Muscle layer of duodenum (tissue), 2 donors: ENCODE results near the gene LCN10.

Experiments
- H3K27ac ChIP-seq: one replicate; pipeline ENCODE4 v1.7.0; 2013; ENCODE audit warnings: mild to moderate bottlenecking, low read length
- H3K27me3 ChIP-seq: one replicate; pipeline ENCODE4 v1.7.0; 2013; ENCODE audit warnings: low read depth, mild to moderate bottlenecking, control low read depth, low read length
- H3K36me3 ChIP-seq, 2 donors: one replicate each; pipeline ENCODE4 v1.7.0; 2013; ENCODE audit warnings: low read length in 2 of 2, control low read depth in 1 of 2, mild to moderate bottlenecking in 1 of 2; ENCODE audit not compliant: insufficient read depth in 2 of 2, control insufficient read depth in 1 of 2
- H3K4me1 ChIP-seq, 2 donors: one replicate each; pipeline ENCODE4 v1.7.0; 2013; ENCODE audit warnings: low read length in 2 of 2, mild to moderate bottlenecking in 2 of 2, control low read depth in 1 of 2, moderate library complexity in 1 of 2; ENCODE audit not compliant: insufficient read depth in 2 of 2, control insufficient read depth in 1 of 2
- H3K4me3 ChIP-seq, 2 donors: one replicate each; pipeline ENCODE4 v1.7.0; 2013; ENCODE audit warnings: low read length in 2 of 2, low read depth in 1 of 2, mild to moderate bottlenecking in 1 of 2
- H3K9me3 ChIP-seq, 2 donors: one replicate each; pipeline ENCODE4 v1.7.0; 2013; ENCODE audit warnings: low read length in 2 of 2, control low read depth in 1 of 2, mild to moderate bottlenecking in 1 of 2; ENCODE audit not compliant: control insufficient read depth in 1 of 2
- donor health status: healthy.

The LCN10 gene

GRCh38 chr9:136784997-136785361, 42.2 kb upstream of the LCN10 start:
- Histone ChIP-seq H3K27me3 (no peaks in the 10 kb centered on the region), H3K36me3 (no peaks in the 10 kb centered on the region), H3K9me3 (no peaks in the 10 kb centered on the region), H3K4me1 (peaks cover 0 to 5% of the 10 kb centered on the region in 2 donors), H3K4me3 (no peak overlapping the region), H3K27ac (no peak overlapping the region)

GRCh38 chr9:136784249-136784996, 41.7 kb upstream of the LCN10 start:
- Histone ChIP-seq H3K4me3 (no peak overlapping the region), H3K27me3 (no peaks in the 10 kb centered on the region), H3K36me3 (no peaks in the 10 kb centered on the region), H3K9me3 (no peaks in the 10 kb centered on the region), H3K4me1 (peaks cover 0 to 5% of the 10 kb centered on the region in 2 donors), H3K27ac (no peak overlapping the region)

GRCh38 chr9:136782452-136782851, 39.7 kb upstream of the LCN10 start:
- H3K36me3 ChIP-seq: no peaks in the 10 kb centered on the region
- no peaks in the 10 kb centered on the region for H3K27me3 ChIP-seq
- no peak overlapping the region for H3K4me3 ChIP-seq
- H3K4me1 ChIP-seq: peaks cover 0 to 1% of the 10 kb centered on the region in 2 donors
- no peak overlapping the region for H3K27ac ChIP-seq
- no peaks in the 10 kb centered on the region for H3K9me3 ChIP-seq

GRCh38 chr9:136779808-136780207, 37.1 kb upstream of the LCN10 start:
- Histone ChIP-seq H3K4me1 (no peaks in the 10 kb centered on the region), H3K4me3 (no peak overlapping the region), H3K27me3 (no peaks in the 10 kb centered on the region), H3K36me3 (no peaks in the 10 kb centered on the region), H3K27ac (no peak overlapping the region), H3K9me3 (no peaks in the 10 kb centered on the region)

GRCh38 chr9:136777359-136777758, 34.6 kb upstream of the LCN10 start:
- H3K27ac ChIP-seq: no peak overlapping the region
- H3K4me3 ChIP-seq: no peak overlapping the region
- H3K36me3 ChIP-seq: no peaks in the 10 kb centered on the region
- peaks cover 5 to 6% of the 10 kb centered on the region in 2 donors for H3K9me3 ChIP-seq
- H3K4me1 ChIP-seq: no peaks in the 10 kb centered on the region
- H3K27me3 ChIP-seq: no peaks in the 10 kb centered on the region

- peaks cover 5 to 6% of the 10 kb centered on the region in 2 donors for H3K9me3 ChIP-seq
- H3K27ac ChIP-seq: no peak overlapping the region
- H3K27me3 ChIP-seq: no peaks in the 10 kb centered on the region
- H3K4me3 ChIP-seq: no peak overlapping the region
- no peaks in the 10 kb centered on the region for H3K36me3 ChIP-seq
- H3K4me1 ChIP-seq: no peaks in the 10 kb centered on the region
Measured at GRCh38 chr9:136776947-136777346, 34.2 kb upstream of the LCN10 start.

GRCh38 chr9:136775191-136775590, 32.5 kb upstream of the LCN10 start:
- Histone ChIP-seq H3K9me3 (peaks cover 5 to 6% of the 10 kb centered on the region in 2 donors), H3K36me3 (no peaks in the 10 kb centered on the region), H3K27me3 (no peaks in the 10 kb centered on the region), H3K4me3 (no peak overlapping the region), H3K27ac (no peak overlapping the region), H3K4me1 (no peaks in the 10 kb centered on the region)

GRCh38 chr9:136774416-136775045, 31.8 kb upstream of the LCN10 start:
- peaks cover 5 to 6% of the 10 kb centered on the region in 2 donors for H3K9me3 ChIP-seq
- no peak overlapping the region for H3K27ac ChIP-seq
- H3K36me3 ChIP-seq: no peaks in the 10 kb centered on the region
- H3K4me3 ChIP-seq: no peak overlapping the region
- no peaks in the 10 kb centered on the region for H3K27me3 ChIP-seq
- H3K4me1 ChIP-seq: no peaks in the 10 kb centered on the region

- H3K27ac ChIP-seq: no peak overlapping the region
Measured at GRCh38 chr9:136773386-136774044, 30.8 kb upstream of the LCN10 start.

GRCh38 chr9:136771907-136772415, 29.2 kb upstream of the LCN10 start:
- Histone ChIP-seq H3K4me3 (no peak overlapping the region), H3K9me3 (peaks cover 5 to 6% of the 10 kb centered on the region in 2 donors), H3K27me3 (no peaks in the 10 kb centered on the region), H3K27ac (no peak overlapping the region), H3K4me1 (no peaks in the 10 kb centered on the region), H3K36me3 (no peaks in the 10 kb centered on the region)

More at GRCh38 chr9:136773386-136774044, 30.8 kb upstream of the LCN10 start:
- Histone ChIP-seq H3K36me3 (no peaks in the 10 kb centered on the region), H3K27me3 (no peaks in the 10 kb centered on the region), H3K9me3 (peaks cover 5 to 6% of the 10 kb centered on the region in 2 donors), H3K4me1 (no peaks in the 10 kb centered on the region), H3K4me3 (no peak overlapping the region)

- Histone ChIP-seq H3K27ac (no peak overlapping the region), H3K36me3 (no peaks in the 10 kb centered on the region), H3K4me1 (no peaks in the 10 kb centered on the region), H3K27me3 (no peaks in the 10 kb centered on the region), H3K4me3 (no peak overlapping the region), H3K9me3 (peaks cover 5 to 6% of the 10 kb centered on the region in 2 donors)
Measured at GRCh38 chr9:136769710-136770191, 27.0 kb upstream of the LCN10 start.
